ENCODE data around the gene SPATA13.

DNA sequence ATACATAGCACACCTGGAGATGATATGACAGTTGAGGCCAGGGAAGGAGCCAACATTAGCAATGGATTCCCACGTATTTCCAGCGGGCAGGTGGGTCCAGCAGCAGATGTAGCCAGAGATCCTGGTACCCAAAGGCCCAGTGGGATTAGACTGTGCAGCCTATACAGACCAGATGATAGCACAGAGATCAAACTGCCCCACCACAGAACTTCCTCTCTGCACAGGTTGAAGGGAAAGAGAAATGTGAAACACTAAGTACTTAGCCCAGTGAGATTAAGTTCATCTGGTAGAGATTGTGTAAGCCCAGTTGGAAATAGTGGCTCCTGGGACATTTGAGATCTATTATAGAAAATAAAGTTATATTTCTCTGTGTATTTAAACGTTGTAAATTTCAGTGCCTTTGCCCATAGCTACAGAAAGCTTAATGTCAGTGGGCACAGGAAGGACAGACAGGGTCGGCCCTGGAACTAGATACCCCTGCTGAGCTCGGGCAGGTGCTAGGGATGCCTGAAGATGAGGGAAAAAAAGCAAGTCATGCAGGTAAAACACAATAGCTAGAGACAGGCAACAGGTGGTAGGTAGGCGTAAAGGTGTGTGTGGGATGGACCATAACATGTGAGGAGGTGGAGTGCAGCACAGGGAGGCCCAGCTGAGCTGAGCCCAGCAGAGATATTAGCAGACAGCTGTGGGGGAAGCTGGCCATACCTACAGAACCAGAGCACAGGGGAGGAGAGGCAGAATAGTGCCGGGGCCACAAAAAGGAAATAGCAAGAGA lies 27.3 kb upstream of the SPATA13 start:
- TF ChIP-seq, protein P1, sequence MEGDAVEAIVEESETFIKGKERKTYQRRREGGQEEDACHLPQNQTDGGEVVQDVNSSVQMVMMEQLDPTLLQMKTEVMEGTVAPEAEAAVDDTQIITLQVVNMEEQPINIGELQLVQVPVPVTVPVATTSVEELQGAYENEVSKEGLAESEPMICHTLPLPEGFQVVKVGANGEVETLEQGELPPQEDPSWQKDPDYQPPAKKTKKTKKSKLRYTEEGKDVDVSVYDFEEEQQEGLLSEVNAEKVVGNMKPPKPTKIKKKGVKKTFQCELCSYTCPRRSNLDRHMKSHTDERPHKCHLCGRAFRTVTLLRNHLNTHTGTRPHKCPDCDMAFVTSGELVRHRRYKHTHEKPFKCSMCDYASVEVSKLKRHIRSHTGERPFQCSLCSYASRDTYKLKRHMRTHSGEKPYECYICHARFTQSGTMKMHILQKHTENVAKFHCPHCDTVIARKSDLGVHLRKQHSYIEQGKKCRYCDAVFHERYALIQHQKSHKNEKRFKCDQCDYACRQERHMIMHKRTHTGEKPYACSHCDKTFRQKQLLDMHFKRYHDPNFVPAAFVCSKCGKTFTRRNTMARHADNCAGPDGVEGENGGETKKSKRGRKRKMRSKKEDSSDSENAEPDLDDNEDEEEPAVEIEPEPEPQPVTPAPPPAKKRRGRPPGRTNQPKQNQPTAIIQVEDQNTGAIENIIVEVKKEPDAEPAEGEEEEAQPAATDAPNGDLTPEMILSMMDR (IDR thresholded peaks at IDR 0.05): no peak
- TF ChIP-seq EP300 (IDR thresholded peaks at IDR 0.05) (no peak), POLR2A (IDR thresholded peaks at IDR 0.05) (no peak)
